A673 (cell line): ENCODE data around the gene RAB44.

Experiments used
- EZH2 ChIP-seq: fragments of 200-600 bp; sonication (generic); IDR thresholded peaks from 2 replicates; pipeline ENCODE4 v1.6.1; 2017; ENCODE audit warnings: borderline replicate concordance, low read depth, mild to moderate bottlenecking, mixed read lengths, antibody characterized with exemption, low read length; ENCODE audit not compliant: poor library complexity, severe bottlenecking
- TF ChIP-seq, protein P1 (sequence below): fragments of 300-800, 200-600 bp; sonication (generic); conservative IDR thresholded peaks from 2 replicates; pipeline ENCODE4 v1.5.1; 2017; ENCODE audit warnings: low read depth, mild to moderate bottlenecking, antibody characterized with exemption, low read length, moderate library complexity, mixed read lengths

DNA sequence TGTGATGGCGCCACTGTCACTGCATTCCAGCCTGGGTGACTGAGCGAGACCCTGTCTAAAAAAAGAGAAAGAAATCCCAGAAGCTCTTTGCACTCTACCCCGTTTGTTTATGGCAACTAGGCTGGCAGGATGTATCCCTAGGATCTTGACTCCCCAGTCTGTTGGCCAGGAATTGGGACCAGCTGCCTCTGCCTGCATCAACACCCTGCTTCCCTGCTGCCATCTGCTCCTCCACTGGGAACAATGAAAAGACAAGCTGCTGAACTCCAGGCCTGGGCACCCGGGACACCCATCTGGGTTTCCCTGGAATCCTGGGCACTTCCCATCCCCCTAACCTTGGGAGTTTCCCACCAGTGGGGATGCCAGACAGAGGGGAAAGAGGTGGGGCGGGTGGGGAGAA lies 76.7 kb downstream of the RAB44 start:
- TF ChIP-seq, protein P1, sequence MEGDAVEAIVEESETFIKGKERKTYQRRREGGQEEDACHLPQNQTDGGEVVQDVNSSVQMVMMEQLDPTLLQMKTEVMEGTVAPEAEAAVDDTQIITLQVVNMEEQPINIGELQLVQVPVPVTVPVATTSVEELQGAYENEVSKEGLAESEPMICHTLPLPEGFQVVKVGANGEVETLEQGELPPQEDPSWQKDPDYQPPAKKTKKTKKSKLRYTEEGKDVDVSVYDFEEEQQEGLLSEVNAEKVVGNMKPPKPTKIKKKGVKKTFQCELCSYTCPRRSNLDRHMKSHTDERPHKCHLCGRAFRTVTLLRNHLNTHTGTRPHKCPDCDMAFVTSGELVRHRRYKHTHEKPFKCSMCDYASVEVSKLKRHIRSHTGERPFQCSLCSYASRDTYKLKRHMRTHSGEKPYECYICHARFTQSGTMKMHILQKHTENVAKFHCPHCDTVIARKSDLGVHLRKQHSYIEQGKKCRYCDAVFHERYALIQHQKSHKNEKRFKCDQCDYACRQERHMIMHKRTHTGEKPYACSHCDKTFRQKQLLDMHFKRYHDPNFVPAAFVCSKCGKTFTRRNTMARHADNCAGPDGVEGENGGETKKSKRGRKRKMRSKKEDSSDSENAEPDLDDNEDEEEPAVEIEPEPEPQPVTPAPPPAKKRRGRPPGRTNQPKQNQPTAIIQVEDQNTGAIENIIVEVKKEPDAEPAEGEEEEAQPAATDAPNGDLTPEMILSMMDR, result no peak
- no peak for TF ChIP-seq EZH2
